ENCODE results near the gene TEKT3. TPM values are rescaled to one million over a fixed set of nuclear protein-coding genes. Genes with fewer than 3 reads are reported as not detected.
A peak's percentile ranks its signal among the peaks of the same experiment; 100 is the strongest.

TEKT3 gene
- total and polyA plus RNA-seq, 8 donors, result 0.41 to 3.6 (median 2.9) TPM

- ATAC-seq, result peak; percentile 42
- Histone ChIP-seq H3K4me3 (no peak overlapping the region), H3K4me1 (peaks cover 0 to 4% of the 10 kb centered on the region in 2 donors), H3K9me3 (no peaks in the 10 kb centered on the region), H3K27me3 (peaks cover 4 to 37% of the 10 kb centered on the region in 2 donors), H3K27ac (no peak overlapping the region), H3K36me3 (no peaks in the 10 kb centered on the region)
- TF ChIP-seq CTCF (IDR thresholded peaks at IDR 0.05), result no peak
- DNase-seq, result no peak
- intact Hi-C loops (cut with DNase I), result no loop called here
Measured at GRCh38 chr17:15348021-15348420, 6.6 kb upstream of the TEKT3 start.

- H3K4me3 ChIP-seq, result no peak overlapping the region
- H3K27ac ChIP-seq, result no peak overlapping the region
- intact Hi-C loops (cut with DNase I), result no loop called here
- no peaks in the 10 kb centered on the region for H3K36me3 ChIP-seq
- H3K9me3 ChIP-seq, result no peaks in the 10 kb centered on the region
- no peaks in the 10 kb centered on the region for H3K4me1 ChIP-seq
- DNase-seq (no peak), ATAC-seq (no peak)
- TF ChIP-seq CTCF (IDR thresholded peaks at IDR 0.05), result no peak
- H3K27me3 ChIP-seq, result peaks cover 7 to 56% of the 10 kb centered on the region in 2 donors
Measured at GRCh38 chr17:15346066-15346595, 4.7 kb upstream of the TEKT3 start.

- no peak overlapping the region for H3K4me3 ChIP-seq
- ATAC-seq, result no peak
- DNase-seq, result no peak
- no peaks in the 10 kb centered on the region for H3K9me3 ChIP-seq
- intact Hi-C loops (cut with DNase I), result no loop called here
- TF ChIP-seq CTCF (IDR thresholded peaks at IDR 0.05), result no peak
- H3K27ac ChIP-seq, result no peak overlapping the region
- peaks cover 18 to 70% of the 10 kb centered on the region in 2 donors for H3K27me3 ChIP-seq
- no peaks in the 10 kb centered on the region for H3K36me3 ChIP-seq
- H3K4me1 ChIP-seq, result no peaks in the 10 kb centered on the region
Measured at GRCh38 chr17:15343749-15344148, 2.4 kb upstream of the TEKT3 start.

- DNase-seq, result no peak
- Histone ChIP-seq H3K9me3 (peaks cover 0 to 3% of the 10 kb centered on the region in 2 donors), H3K27me3 (peaks cover 18 to 70% of the 10 kb centered on the region in 2 donors), H3K4me3 (no peak overlapping the region), H3K4me1 (no peaks in the 10 kb centered on the region), H3K27ac (no peak overlapping the region), H3K36me3 (no peaks in the 10 kb centered on the region)
- ATAC-seq, result no peak
- TF ChIP-seq CTCF (IDR thresholded peaks at IDR 0.05), result no peak
- intact Hi-C loops (cut with DNase I), result no loop called here
Measured at GRCh38 chr17:15342460-15342859, 1.1 kb upstream of the TEKT3 start.

GRCh38 chr17:15341966-15342365 is 569 bp upstream of the TEKT3 start:
- Histone ChIP-seq H3K27me3 (peaks cover 18 to 68% of the 10 kb centered on the region in 2 donors), H3K4me3 (peak overlapping the region; percentile 38 to 40), H3K4me1 (no peaks in the 10 kb centered on the region), H3K36me3 (no peaks in the 10 kb centered on the region), H3K27ac (no peak overlapping the region), H3K9me3 (peaks cover 0 to 3% of the 10 kb centered on the region in 2 donors)
- no peak for ATAC-seq
- intact Hi-C loops (cut with DNase I), result no loop called here
- no peak for TF ChIP-seq CTCF (IDR thresholded peaks at IDR 0.05)
- no peak for DNase-seq

All from left lung (tissue), 10 donors.